Fibroblast of skin of back (primary cell): Measurements from ENCODE around the gene KLF6.

Source experiments
- DNase-seq: peaks from one replicate; pipeline ENCODE4 v3.0.0-alpha.2; 2013

The KLF6 gene

GRCh38 chr10:3811291-3811870, 26.4 kb upstream of the KLF6 start:
- peak; percentile 71 for DNase-seq

- no peak for DNase-seq
Measured at GRCh38 chr10:3808689-3809199, 23.7 kb upstream of the KLF6 start.

DNA sequence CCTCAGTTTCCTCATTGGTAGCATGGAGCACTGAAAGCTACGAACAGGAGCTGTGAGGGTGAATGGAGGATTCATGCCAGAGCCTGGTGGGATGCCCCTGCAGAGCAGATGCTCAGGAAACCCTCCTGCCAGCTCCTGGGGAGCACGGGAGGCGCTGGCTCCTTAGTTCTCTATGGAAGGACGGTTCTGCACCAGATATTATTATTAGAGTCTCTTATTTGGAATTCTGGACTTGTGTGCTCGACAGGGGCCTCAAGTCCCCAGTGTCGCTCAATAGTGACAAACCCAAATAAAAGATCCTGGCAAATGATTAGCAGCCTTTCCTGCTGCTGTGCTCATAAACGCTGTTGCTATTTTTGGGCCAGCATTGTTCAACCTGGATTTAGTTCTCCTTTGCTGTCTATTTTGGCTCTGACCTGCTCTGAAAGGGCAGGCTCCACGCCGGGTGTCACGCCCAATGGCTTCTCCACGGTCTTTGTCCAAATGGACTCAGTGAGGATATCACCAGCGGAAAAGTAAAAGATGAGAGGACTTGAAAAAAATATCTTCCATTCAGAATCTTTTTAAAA, 23.0 kb upstream of the KLF6 start:
- no peak for DNase-seq

GRCh38 chr10:3807211-3807927, 22.4 kb upstream of the KLF6 start:
- no peak for DNase-seq

GRCh38 chr10:3806603-3807002, 21.6 kb upstream of the KLF6 start:
- peak; percentile 86 for DNase-seq

- DNase-seq: peak; percentile 96
Measured at GRCh38 chr10:3805791-3806461, 20.9 kb upstream of the KLF6 start.

GRCh38 chr10:3805201-3805790, 20.3 kb upstream of the KLF6 start:
- peak; percentile 94 for DNase-seq

- peak; percentile 36 for DNase-seq
Measured at GRCh38 chr10:3803927-3804741, 19.1 kb upstream of the KLF6 start.

- peak; percentile 50 for DNase-seq
Measured at GRCh38 chr10:3803295-3803926, 18.4 kb upstream of the KLF6 start.

DNA sequence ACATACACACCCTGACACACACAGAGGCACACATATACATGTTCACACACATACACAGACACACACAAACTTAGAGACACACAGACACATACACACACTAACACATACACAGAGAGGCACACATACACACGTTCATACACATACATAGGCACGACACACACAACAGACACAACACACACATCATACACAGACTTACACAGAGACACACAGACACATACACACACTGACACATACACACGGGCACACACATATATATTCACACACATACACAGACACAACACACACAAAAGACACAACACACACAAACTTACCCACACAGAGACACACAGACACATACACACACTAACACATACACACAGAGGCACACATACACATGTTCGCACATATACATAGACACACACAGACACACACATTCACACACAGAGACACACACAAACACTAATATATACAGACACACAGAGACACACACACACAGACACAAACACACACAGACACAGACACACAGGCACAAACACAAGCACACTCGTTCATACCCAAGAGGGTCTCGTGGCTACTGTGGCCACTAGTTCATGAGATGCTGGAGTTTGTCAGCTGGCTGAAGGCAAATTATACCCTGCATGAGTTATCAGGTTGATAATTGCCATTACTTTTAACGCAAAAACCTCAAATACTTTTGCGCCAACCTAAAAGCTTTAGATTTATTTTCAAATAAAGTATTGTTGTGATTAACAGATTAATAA, 17.7 kb upstream of the KLF6 start:
- no peak for DNase-seq

- no peak for DNase-seq
Measured at GRCh38 chr10:3801558-3802192, 16.7 kb upstream of the KLF6 start.

- DNase-seq: no peak
Measured at GRCh38 chr10:3800586-3800985, 15.6 kb upstream of the KLF6 start.

- no peak for DNase-seq
Measured at GRCh38 chr10:3797750-3798149, 12.7 kb upstream of the KLF6 start.

DNA sequence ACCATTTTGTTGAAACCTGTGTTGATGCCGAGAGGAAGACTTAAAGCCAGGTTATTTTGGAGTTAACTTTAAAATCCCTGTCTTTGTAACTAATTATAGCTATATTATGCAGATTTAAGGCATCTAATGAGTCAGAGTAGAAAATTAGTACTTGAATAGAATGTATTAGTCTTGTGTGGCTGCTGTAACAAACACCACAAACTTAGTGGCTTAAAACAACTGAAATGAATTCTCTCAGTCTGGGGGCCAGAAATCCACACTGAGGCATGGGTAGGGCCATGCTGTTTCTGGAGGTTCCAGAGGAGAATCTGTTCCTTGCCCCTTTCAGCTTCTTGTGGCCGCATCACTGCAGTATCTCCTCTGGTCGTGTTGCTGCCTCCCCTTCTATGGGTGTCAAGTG, 8.5 kb upstream of the KLF6 start:
- no peak for DNase-seq

DNA sequence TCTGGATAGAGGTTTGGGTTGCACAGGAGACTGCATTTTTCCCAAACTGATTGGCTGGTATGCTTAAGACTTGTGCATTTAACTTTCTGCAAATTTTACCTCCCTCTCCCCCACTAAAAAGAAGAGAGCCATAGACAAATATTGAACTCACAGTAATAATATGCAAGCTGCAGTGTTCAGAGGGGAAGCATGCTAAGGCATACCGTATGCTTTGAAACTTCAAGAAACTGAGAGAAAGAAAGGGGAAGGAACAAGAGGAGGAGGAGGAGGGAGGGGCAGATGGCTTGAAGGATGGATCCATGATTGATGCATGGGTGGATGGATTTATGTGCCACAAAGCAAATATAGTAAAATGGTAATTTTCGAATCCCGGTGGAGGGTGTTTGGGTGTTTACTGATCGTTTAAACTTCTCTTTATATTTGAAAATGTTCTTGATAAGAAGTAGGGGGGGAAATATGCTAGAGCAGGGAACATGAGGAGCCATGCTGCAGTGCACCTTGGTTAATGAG, 7.8 kb upstream of the KLF6 start:
- DNase-seq: no peak

DNA sequence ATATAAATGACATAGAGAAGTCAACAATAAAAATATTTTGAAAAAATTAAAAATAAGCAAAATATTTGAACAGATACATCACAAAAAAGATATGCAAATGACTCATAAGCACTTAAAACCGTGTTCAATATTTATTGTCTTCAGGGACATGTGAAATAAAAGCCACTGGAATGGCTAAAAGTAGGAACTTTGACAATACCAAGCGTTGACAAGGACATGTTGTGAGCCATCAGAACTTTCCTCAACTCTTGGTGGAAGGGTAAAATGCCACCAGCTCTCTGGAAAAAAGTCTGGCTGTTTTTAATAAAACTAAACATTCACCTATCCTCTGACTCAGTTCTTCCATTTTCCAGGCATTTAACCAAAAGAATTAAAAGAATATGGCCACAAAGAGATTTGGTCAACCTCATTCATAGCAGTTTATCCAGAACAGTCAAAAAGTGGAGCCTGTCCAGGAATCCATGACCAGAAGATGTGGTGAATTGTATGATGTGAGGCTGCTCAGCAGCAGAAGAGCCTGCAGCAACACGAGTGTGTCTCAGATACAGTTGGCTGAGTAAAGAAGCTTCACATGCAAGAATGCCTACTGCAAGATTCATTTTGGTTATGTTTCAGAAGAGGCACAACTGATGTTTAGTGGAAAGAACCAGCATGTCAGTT, 7.1 kb upstream of the KLF6 start:
- DNase-seq: peak; percentile 62

DNA sequence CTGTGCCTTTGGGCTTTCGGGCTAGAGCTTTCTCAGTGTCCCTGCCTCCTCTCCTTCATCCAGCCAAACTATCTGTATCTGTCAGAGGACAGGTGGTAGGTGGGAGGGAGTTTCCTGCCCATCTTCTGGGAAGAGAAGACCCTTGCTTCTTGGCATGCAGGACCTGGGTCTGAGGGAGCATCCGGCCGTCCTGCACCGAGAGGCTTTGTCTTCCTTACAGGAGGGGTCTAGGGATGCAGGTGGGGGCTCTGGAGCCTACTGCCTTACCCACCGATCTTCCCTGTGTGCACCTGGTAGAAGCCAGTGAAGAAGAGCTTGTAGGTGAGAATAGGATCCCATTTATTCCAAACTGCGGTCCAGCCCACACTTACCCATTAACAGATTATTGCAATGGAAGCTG, 5.8 kb upstream of the KLF6 start:
- no peak for DNase-seq

- DNase-seq: no peak
Measured at GRCh38 chr10:3790272-3790671, 5.3 kb upstream of the KLF6 start.

DNA sequence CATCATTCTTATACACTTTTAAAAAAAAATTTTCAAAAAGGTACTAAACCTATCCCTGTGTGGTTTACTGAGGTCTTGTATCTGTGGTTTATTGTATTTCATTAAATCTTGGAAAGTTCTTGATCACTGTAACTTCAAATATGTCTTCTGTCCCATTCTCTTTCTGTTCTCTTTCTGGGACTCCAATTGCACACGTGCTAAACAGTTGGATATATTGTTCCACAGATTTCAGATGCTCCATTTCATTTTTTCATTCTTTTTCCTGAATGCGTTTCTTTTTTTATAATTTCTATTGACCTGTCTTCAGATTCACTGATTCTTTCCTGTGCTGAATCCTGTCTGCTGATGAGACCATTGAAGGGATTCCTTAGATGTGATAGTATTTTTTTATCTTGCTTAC, 4.6 kb upstream of the KLF6 start:
- DNase-seq: no peak

DNA sequence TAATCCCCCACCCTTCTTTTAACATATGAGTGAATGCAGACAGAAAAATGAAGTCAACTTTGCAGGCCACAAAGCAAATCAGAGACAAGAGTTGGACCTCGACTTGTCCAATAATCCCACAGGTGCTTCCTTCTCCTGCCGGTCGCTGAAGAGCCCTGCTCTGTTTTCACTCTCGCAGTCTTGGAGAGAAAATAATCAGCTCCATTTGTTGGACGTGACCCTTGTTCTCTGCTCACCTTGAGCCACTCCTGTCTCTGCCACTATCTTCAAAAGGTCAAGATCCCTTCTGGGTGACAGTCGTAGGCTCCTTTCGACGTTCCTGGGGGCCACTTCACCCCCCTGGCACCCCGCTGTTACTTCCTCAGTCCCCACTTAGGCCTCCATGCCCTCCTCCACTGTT, 2.8 kb upstream of the KLF6 start:
- no peak for DNase-seq
